Measurements from ENCODE around the gene THG1L. TPM values are rescaled to one million over a fixed set of nuclear protein-coding genes. Genes with fewer than 3 reads are reported as not detected.
A peak's percentile ranks its signal among the peaks of the same experiment; 100 is the strongest.

The THG1L gene
- total and polyA plus RNA-seq, 2 of the 13 experiments (the other 11 are each of a cell fraction or from before 2014, with no cell fraction given) = 16.6 to 17.2 TPM

DNA sequence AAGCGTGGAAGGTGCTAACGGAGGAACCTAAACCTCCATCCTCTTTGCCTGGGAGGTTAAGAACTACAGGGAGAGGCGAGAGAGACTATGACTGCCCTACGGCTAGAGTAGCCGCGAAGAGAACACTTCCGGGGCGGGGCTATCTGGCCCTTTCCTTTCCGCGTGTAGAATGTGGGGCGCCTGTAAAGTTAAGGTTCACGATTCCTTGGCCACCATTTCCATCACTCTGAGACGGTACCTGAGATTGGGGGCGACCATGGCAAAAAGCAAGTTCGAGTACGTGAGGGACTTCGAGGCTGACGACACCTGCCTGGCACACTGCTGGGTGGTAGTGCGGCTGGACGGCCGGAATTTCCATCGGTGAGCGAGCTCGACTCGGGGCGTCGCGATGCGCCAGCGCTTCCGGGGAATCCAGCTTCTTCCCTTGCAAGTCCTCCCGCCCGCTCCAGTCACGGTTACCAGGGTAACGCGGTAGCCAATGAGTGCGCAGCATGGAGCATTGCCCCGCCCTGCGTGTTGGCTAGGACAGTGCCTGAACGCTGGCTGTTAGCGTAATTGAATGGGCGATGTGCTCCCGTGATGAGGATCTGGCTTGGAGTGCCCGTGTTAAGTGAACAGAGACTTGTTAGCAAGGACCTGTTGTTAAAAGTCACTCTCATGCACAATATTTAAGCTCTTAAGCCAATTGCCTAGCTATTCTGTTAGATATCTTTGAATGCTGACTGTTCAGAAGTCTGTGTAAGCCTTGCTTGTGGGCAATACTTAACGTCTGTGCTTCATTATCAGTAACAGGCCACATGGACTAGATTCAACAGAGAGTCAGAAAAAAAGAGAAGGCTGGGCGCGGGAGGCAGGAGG is at the start of gene THG1L (continued):
- TF ChIP-seq DR1 (CRISPR knock-in tag; IDR thresholded peaks at IDR 0.05) (peak; percentile 66), SP2 (CRISPR knock-in tag; IDR thresholded peaks at IDR 0.05) (peak; percentile 56; the same call in 1 of the 2 replicates), HNF4G (IDR thresholded peaks at IDR 0.05; ENCODE audit: borderline replicate concordance, low read depth, low read length) (no peak), HNF4G (CRISPR knock-in tag; IDR thresholded peaks at IDR 0.05; ENCODE audit: borderline replicate concordance, low read depth) (peak; percentile 61; the same call in 1 of the 2 replicates), RFX5 (IDR thresholded peaks at IDR 0.05; ENCODE audit: low read depth, low read length) (peak; percentile 61; the same call in 1 of the 2 replicates), GATAD1 (CRISPR knock-in tag; IDR thresholded peaks at IDR 0.05) (peak; percentile 90), ZNF251 (CRISPR knock-in tag; IDR thresholded peaks at IDR 0.05) (no peak), SPEN (CRISPR knock-in tag; IDR thresholded peaks at IDR 0.05; ENCODE audit: low read depth) (peak; percentile 66; the same call in 1 of the 2 replicates), ZSCAN25 (CRISPR knock-in tag; IDR thresholded peaks at IDR 0.05) (peak; percentile 35; the same call in 1 of the 2 replicates), HOXA5 (CRISPR knock-in tag; IDR thresholded peaks at IDR 0.05) (peak; percentile 84), AKAP8 (CRISPR knock-in tag; IDR thresholded peaks at IDR 0.05) (no peak), YEATS2 (CRISPR knock-in tag; IDR thresholded peaks at IDR 0.05; ENCODE audit: borderline replicate concordance) (peak; percentile 74; the same call in 1 of the 2 replicates), MXD4 (CRISPR knock-in tag; IDR thresholded peaks at IDR 0.05) (0 out of 2 replicates have a peak, but pooled peaks have one; percentile 51), MYC (CRISPR knock-in tag; IDR thresholded peaks at IDR 0.05; ENCODE audit: borderline replicate concordance) (peak; percentile 89), HOXA7 (CRISPR knock-in tag; IDR thresholded peaks at IDR 0.05) (no peak), KDM5A (IDR thresholded peaks at IDR 0.05; ENCODE audit: borderline replicate concordance, low read length) (peak; percentile 73; the same call in 1 of the 2 replicates)
- TF ChIP-seq, protein P1, sequence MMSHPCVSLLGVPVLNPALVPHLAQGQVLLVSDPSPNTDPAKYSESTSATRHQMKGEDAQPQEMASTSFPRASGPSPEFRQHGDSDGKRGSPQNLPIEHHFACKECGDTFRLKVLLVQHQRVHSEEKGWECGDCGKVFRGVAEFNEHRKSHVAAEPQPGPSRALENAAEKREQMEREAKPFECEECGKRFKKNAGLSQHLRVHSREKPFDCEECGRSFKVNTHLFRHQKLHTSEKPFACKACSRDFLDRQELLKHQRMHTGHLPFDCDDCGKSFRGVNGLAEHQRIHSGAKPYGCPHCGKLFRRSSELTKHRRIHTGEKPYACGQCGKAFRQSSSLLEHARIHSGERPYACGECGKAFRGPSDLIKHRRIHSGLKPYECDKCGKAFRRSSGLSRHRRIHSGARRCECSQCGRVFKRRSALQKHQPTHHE (CRISPR knock-in tag; IDR thresholded peaks at IDR 0.05; ENCODE audit: borderline replicate concordance) = peak; percentile 85
- TF ChIP-seq, protein P2, sequence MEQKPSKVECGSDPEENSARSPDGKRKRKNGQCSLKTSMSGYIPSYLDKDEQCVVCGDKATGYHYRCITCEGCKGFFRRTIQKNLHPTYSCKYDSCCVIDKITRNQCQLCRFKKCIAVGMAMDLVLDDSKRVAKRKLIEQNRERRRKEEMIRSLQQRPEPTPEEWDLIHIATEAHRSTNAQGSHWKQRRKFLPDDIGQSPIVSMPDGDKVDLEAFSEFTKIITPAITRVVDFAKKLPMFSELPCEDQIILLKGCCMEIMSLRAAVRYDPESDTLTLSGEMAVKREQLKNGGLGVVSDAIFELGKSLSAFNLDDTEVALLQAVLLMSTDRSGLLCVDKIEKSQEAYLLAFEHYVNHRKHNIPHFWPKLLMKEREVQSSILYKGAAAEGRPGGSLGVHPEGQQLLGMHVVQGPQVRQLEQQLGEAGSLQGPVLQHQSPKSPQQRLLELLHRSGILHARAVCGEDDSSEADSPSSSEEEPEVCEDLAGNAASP (CRISPR knock-in tag; IDR thresholded peaks at IDR 0.05; ENCODE audit: borderline replicate concordance) = no peak
- TF ChIP-seq, protein P3, sequence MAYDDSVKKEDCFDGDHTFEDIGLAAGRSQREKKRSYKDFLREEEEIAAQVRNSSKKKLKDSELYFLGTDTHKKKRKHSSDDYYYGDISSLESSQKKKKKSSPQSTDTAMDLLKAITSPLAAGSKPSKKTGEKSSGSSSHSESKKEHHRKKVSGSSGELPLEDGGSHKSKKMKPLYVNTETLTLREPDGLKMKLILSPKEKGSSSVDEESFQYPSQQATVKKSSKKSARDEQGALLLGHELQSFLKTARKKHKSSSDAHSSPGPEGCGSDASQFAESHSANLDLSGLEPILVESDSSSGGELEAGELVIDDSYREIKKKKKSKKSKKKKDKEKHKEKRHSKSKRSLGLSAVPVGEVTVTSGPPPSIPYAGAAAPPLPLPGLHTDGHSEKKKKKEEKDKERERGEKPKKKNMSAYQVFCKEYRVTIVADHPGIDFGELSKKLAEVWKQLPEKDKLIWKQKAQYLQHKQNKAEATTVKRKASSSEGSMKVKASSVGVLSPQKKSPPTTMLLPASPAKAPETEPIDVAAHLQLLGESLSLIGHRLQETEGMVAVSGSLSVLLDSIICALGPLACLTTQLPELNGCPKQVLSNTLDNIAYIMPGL (CRISPR knock-in tag; IDR thresholded peaks at IDR 0.05; ENCODE audit: borderline replicate concordance in 1 of 2, low read depth in 1 of 2) = peak; percentile 21 to 49; a peak in 2 of 4 replicates
- TF ChIP-seq, protein P4, sequence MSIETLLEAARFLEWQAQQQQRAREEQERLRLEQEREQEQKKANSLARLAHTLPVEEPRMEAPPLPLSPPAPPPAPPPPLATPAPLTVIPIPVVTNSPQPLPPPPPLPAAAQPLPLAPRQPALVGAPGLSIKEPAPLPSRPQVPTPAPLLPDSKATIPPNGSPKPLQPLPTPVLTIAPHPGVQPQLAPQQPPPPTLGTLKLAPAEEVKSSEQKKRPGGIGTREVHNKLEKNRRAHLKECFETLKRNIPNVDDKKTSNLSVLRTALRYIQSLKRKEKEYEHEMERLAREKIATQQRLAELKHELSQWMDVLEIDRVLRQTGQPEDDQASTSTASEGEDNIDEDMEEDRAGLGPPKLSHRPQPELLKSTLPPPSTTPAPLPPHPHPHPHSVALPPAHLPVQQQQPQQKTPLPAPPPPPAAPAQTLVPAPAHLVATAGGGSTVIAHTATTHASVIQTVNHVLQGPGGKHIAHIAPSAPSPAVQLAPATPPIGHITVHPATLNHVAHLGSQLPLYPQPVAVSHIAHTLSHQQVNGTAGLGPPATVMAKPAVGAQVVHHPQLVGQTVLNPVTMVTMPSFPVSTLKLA (IDR thresholded peaks at IDR 0.05) = 0 out of 2 replicates have a peak, but pooled peaks have one; percentile 4

All from HepG2 (cell line).